HG03342 (cell line): ENCODE data around the gene ARID1B.
"Not testable (repeated sequence)": the region's sequence is repeated elsewhere in the genome, so short reads cannot be mapped to it uniquely, and the experiment has no call there.

Experiments
- ATAC-seq: cut with Tn5 transposase; IDR thresholded peaks from one replicate; pipeline ENCODE4 v1.9.1; 2021; ENCODE audit warnings: mild to moderate bottlenecking, moderate library complexity; ENCODE audit not compliant: unreplicated experiment

Gene ARID1B

GRCh38 chr6:157144859-157145568, 367.8 kb downstream of the ARID1B start:
- ATAC-seq = no peak

- ATAC-seq = no peak
These were observed 368.6 kb downstream of the ARID1B start for GRCh38 chr6:157145656-157146285.

- ATAC-seq = not testable (repeated sequence)
These were observed 370.2 kb downstream of the ARID1B start for GRCh38 chr6:157147054-157148026.

GRCh38 chr6:157148391-157149323, 371.5 kb downstream of the ARID1B start:
- ATAC-seq = no peak

GRCh38 chr6:157150076-157150475, 372.9 kb downstream of the ARID1B start:
- no peak for ATAC-seq

GRCh38 chr6:157151029-157151428, 373.9 kb downstream of the ARID1B start:
- no peak for ATAC-seq

GRCh38 chr6:157151989-157152388, 374.8 kb downstream of the ARID1B start:
- no peak for ATAC-seq

- no peak for ATAC-seq
These were observed 375.4 kb downstream of the ARID1B start for GRCh38 chr6:157152556-157152955.

GRCh38 chr6:157155804-157156203, 378.6 kb downstream of the ARID1B start:
- no peak for ATAC-seq

- no peak for ATAC-seq
These were observed 380.1 kb downstream of the ARID1B start for GRCh38 chr6:157157258-157157657.

- no peak for ATAC-seq
These were observed 381.3 kb downstream of the ARID1B start for GRCh38 chr6:157158456-157158855.

- no peak for ATAC-seq
These were observed 381.7 kb downstream of the ARID1B start for GRCh38 chr6:157158897-157159296.

- no peak for ATAC-seq
These were observed 382.2 kb downstream of the ARID1B start for GRCh38 chr6:157159348-157159747.

GRCh38 chr6:157161912-157162311, 384.7 kb downstream of the ARID1B start:
- no peak for ATAC-seq

GRCh38 chr6:157162766-157163433, 385.7 kb downstream of the ARID1B start:
- ATAC-seq = no peak

- ATAC-seq = no peak
These were observed 386.4 kb downstream of the ARID1B start for GRCh38 chr6:157163434-157164159.

- ATAC-seq = no peak
These were observed 387.8 kb downstream of the ARID1B start for GRCh38 chr6:157164972-157165371.

GRCh38 chr6:157166784-157167183, 389.6 kb downstream of the ARID1B start:
- no peak for ATAC-seq

- no peak for ATAC-seq
These were observed 390.7 kb downstream of the ARID1B start for GRCh38 chr6:157167837-157168236.
